ENCODE measurements around the gene GPR158.

Gene GPR158

DNA sequence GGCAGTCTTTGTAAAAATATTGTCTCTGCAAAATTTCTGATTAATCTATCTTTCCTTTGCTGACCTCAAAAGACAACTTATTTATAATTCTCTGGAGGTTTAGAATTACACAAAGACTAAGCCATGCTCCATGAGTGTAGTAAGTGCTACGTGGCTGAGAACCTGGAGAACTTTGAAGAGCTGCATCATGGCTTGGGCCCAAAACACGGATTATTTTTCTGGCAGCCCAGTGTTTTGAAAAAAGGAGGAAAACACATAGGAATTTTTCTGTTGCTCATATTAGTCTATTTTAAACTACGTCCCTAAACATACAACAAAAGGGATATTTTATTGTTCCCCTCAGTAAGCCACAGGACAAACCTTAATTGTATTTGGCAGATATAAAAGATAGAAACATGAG lies 398.5 kb downstream of the GPR158 start:
- no peak for DNase-seq (ENCODE audit: low spot score)

DNA sequence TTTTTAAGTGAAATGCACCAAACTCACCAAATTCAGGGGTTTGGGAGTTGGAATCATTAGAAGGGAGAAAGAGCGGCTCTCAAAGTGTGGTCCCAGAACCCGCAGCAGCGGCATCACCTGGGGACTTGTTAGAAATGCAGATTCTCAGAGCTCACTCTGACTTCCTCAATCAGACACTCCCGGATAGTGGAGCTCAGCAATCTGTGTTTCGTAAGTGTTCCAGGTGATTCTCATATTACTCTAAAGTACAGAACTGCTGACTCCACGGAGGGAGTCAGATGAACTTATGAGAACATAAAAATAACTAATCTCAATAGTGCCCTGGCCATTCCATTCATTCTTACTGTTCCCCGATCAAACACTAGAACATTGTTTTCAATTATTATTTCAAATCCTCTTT lies 400.5 kb downstream of the GPR158 start:
- DNase-seq (ENCODE audit: low spot score), result no peak

DNA sequence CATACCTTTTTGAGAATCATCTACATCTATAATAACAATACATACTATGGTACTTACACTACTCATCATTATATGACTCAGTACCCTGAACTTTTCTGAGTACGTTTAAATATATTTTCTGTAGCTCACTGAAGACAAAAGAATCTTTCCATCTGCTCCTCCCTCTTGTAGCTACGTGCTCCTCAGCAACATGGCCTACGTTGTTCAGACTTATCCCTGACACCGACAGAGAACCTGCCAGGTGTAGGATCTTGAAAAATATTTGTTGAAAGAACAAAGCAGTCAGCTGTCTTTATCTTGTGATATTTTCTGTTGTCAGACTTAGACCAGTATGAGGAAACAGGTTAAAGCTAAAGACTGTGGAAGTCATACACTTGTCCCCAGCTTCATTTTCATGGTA lies 403.3 kb downstream of the GPR158 start:
- DNase-seq (ENCODE audit: low spot score), result no peak

DNA sequence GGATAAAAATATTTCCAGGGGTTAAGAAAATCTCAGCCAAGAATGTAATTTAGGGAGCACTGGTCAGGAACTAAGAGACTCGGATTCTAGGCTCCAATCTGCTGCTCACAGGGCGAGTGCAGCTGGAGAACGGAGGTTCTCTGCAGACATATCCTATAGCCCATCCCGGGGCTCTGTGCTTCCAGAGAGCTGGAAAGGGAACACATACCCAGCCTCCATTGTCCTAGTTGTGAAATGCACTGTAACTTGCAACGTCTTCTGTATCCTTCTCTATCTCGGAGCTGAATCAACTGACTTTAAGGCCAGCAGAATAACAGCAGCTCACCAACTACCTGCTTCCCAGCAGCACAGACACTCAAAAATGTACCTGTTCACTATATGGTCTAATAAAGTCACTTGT lies 408.2 kb downstream of the GPR158 start:
- DNase-seq (ENCODE audit: low spot score), result peak; percentile 53

DNA sequence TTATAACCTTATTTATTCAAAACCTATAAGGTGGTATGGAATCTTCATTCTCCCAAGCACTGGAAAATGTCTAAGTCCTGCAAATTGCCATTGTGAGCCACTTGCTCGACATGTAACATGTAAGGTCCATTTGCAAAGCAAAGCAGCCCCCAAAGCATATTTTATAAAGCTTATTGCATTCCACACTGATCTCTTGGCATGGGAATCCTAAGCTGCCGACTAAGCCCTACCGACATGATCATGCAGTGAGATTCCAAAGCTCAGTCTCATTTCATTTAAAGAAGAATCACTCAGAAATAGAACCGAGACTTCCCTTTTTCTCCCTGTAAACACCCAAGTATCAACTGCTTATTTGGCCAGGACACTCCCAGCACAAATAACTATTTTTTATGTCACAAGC lies 425.9 kb downstream of the GPR158 start:
- DNase-seq (ENCODE audit: low spot score), result no peak

DNA sequence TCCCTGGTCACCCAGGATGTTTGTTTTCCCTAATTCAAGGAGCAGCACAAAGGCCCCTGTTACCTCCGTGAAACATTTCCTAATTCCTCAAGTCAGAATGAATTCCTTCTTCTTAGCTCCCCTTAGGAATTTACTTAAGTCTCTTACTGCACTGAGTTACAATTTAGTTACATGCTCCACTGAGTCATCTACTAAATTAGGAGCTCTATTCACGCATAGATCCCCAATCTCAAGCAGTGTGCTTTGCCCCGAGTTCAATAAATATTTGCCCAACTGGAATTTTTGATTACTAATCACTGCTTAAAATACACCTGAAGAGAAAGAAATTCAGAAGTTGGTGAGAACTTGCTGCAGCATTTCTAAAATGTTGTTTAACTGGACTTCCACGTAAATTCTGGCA lies 429.8 kb downstream of the GPR158 start:
- DNase-seq (ENCODE audit: low spot score), result no peak

DNA sequence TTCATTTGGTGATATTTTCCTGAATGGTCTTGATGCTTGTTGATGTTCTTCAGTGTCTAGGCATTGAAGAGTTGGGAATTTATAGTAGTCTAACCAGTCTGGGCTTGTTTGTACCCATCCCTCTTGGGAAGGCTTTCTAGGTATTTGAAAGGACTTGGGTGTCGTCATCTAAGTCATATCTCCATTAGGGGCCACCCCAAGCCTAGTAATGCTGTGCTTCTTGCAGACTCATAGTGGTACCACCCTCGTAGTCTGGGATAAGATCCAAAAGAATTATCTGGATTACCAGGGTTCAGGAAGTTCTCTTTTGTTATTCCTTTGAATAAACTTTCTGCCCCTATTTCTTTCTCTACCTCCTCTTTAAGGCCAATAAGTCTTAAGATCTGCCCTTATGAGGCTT lies 439.9 kb downstream of the GPR158 start:
- no peak for DNase-seq (ENCODE audit: low spot score)

DNA sequence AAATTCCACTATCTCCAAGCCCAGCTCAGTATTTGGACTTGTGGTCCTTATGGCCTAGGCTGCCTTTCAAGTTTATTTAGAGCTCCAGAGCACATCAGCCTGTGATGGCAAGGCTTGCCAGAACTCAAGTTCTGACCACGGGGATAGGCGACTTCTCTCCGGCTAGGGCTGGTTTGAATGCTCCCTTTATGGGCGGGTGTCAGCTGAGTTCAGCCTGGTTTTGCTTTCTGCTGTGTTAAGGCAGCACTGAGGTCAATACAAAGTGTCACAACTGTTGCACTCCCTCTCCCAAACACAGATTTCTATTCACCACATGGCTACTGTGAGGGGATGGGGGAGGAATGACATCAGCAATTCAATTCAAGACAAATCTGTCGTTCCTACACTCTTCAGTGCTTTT lies 441.1 kb downstream of the GPR158 start:
- DNase-seq (ENCODE audit: low spot score), result no peak

DNA sequence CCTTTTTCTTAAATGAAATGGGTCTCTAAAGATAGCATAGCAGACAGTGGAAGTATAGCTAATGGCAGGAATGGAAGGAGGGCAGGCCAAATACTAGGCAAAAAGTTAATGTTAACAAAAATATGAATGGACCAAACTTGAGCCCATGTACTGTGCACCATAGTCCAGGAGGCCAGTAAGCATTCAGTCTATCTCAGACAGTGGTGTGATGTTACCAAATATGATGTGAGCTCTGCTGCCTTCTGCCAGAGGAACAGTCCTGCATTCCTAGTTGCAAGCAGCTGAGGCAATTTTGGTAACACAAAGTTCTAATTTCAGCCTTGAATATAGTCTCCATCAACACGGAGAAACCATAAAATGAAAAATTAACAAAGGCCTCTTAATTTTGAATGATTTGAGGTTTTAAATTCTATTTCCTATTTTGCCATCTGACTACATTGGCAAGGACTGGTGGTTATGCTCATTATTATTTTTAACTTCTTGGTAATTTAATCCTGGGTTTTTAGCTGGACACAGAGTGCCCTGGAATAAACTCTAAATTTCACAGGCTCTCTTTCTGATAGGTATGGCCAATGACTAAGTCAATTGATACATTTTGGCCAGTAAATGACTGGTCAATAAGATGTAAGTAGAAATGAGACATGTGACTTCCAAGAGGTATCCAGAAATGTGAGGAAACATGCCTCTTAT lies 442.2 kb downstream of the GPR158 start:
- no peak for DNase-seq (ENCODE audit: low spot score)

DNA sequence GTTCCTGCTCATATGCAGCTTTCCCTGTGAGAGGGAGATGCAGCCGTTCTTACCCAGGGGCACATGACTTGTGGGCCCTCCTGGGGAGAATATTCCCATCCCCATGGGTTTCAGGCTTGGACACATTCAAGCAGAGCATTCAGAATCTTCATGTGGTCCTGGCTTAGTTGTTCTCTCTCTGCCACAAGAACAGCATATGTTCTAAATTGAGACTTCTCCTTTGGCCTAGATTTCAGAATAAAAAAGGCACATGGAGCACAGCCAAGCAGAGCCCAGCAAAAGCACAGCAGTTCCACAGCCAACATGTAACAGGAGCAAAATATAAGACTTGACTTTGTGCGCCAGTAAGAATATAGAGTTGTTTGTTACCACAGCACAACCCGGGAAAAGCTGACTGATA lies 452.8 kb downstream of the GPR158 start:
- DNase-seq (ENCODE audit: low spot score), result peak; percentile 93

DNA sequence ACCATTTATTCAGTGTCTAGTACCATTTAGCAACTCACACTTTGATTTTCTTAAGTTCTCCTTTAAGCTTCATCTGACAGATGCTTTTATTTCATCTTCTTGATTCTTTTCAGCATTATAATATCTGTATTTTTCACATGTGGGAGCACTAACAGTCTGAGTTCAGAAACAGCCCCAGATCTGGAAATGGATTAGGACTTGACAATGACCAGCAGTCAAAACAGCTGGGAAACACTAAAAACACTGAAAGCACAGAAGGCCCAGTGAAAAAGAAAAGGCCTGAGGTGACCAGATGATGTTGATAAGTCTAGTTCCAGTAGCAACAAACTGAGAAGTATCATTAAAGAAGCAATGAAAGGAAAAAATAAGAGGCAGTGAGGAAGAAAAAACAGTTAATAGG lies 454.5 kb downstream of the GPR158 start:
- no peak for DNase-seq (ENCODE audit: low spot score)

DNA sequence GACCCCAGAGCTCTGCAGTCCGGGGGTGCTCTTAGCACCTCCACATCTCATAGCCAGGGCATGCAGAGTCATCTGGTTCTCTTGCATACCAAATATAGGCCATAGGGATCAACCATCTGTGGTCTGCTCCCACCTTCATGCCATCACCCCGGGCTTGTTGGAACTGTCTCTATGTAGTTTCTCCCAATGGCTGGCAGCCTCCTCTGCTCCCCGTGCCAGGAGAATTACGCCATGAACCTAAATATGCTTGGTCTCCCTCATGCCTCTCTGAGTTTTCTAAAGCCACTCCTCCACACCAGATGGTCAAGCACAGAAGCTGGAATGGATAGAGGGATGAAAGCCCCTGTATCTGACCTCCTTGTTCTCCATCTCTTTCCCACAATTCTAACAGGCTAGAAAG lies 456.7 kb downstream of the GPR158 start:
- peak; percentile 99 for DNase-seq (ENCODE audit: low spot score)

DNA sequence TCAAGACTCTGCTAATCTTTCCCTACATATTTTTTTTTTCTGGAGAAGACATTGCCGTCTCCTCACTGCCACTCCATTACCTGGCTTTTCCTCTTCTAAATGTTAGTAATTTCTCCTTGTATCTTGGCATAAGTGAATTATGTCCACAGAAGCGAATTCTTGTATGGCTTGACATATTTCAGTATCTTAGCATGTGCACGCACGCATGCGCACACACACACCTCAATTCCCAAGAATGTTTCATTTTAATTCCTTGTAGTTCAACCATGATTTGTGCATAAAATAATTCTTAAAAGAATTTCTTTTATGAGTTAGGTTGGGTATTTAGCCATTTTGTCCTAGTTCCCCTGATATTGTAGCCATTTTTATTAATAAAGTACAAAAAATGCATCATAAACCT lies 458.0 kb downstream of the GPR158 start:
- DNase-seq (ENCODE audit: low spot score), result no peak

DNA sequence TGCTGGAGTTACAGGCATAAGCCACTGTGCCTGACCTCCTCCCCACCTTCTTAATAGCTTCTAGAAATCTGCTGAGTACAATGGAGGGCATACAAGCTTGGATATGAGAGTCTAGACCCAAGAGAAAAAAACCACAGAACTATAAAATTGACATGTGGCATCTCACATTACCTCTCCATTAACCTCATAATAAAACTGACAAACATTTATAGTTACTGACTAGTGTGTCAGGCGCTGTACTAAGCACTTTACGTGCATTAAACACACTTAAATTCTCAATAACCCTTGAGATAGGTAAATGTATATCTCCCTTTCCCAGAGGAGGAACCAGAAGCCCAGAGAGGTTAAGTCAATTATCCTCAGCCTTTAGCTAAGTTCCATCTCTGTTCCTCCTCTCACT lies 458.7 kb downstream of the GPR158 start:
- DNase-seq (ENCODE audit: low spot score), result no peak

DNA sequence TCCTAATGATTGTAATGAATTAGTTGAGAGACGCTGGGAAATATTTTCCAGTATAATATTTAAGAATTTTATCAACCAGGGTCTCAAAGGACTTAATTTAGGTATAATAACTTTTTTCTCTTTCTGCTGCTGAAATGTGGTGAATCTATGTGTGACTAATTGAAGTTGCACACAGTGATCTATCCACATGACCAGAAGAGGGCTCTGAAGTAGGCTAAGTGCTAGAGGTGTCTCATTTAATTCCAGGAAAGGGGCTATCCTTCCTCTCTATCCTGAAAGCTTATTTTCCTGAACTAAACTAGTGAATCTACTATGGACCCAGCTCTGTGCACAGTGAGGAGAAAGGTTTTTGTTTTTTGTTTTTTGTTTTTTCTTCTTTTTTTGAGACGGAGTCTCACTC lies 464.8 kb downstream of the GPR158 start:
- DNase-seq (ENCODE audit: low spot score), result no peak

DNA sequence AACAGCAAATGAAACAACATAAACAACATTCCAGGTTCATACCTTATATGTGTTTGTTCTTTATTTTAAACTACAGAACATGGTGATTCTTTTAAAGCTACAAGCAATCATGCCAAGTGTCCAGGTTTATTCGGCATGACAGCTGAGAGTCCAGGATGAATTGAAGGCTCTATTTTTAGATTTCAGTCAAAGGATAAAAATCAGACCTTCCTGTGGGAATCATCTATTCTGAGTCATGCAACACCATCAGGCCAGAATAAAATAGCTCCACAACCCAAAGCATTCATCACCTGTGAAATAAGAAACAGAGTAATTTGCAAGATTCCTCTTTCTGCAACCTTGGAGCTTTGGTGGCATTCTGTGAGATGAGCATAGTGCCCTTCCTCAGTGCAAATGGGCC lies 466.8 kb downstream of the GPR158 start:
- DNase-seq (ENCODE audit: low spot score), result peak; percentile 88

DNA sequence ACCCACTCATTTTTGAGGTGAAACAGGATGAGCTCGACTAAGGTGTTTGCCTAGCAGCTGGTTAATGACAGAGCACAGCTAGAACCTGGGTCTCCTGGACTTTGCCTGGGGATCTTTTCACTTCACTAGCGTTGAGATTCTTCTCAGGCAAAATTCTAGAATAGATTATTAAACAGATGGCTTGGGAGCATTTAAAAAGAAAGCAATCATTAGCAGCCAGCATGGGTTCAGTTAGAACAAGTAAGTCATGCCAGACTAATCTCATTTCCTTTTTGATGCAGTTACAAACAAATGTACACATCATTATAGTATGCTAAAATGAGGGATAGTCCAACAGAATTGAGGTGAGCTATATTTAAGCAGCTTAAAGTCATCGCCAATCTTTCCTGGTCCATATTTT lies 467.9 kb downstream of the GPR158 start:
- peak; percentile 92 for DNase-seq (ENCODE audit: low spot score)

DNA sequence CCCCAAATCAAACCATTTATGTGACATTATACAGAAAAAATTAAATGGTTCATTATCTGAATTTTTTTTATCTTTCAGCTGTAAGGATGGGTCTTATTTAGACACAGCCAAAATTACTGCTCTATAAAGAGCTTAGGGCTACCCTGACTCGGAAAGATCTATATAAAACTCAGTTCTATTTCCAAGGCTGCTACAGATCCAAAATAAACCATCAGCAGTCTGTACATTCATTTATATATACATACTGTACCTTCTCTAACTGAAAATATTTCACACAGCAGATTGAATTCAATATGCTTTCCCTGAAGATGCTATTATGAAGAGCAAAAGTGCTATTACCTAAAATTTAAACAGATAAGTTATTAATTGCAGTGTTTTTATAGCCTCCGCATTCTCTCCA lies 471.6 kb downstream of the GPR158 start:
- DNase-seq (ENCODE audit: low spot score), result no peak

DNA sequence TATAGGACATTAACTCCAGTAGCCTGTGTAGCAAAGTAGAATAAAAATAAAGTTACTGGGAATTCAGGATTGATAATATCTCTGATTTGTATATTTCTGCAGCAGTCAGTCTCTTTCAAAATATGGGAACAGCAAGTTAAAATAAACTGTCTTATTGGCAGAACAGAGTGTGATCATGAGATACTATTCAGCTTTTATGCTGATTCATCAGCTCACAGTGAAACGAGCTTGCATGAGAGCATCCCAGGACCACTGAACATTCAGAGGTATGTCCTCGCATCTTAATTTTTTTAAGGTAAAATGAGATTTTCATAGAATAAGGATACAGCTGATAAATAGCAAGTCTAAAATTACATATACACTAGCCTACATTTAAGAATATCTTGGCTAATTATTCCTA lies 476.7 kb downstream of the GPR158 start:
- no peak for DNase-seq (ENCODE audit: low spot score)

All from cerebellar cortex (tissue), 1 donor.